HTR-8/SVneo (cell line): ENCODE measurements around the gene CEACAM19.
"Not testable (repeated sequence)": the region's sequence is repeated elsewhere in the genome, so short reads cannot be mapped to it uniquely, and the experiment has no call there.

Experiments
- DNase-seq: peaks from one replicate; pipeline ENCODE4 v3.0.0; 2011; ENCODE audit warnings: low spot score, mixed read lengths; ENCODE audit not compliant: insufficient read length
- FAIRE-seq: peaks from 2 replicates; lab custom pipeline; 2011; peaks lifted over from hg19 to GRCh38; lab: Jason Lieb, UNC

CEACAM19 gene

GRCh38 chr19:44718441-44719261 lies 47.4 kb downstream of the CEACAM19 start:
- DNase-seq (peak; percentile 58), FAIRE-seq (no peak)

GRCh38 chr19:44719262-44719701 lies 48.0 kb downstream of the CEACAM19 start:
- no peak for FAIRE-seq

GRCh38 chr19:44720396-44720795 lies 49.1 kb downstream of the CEACAM19 start:
- not testable (repeated sequence) for FAIRE-seq, DNase-seq

More at GRCh38 chr19:44719262-44719701, 48.0 kb downstream of the CEACAM19 start:
- DNase-seq: no peak

- FAIRE-seq: no peak
- no peak for DNase-seq
These were observed 49.7 kb downstream of the CEACAM19 start for GRCh38 chr19:44720945-44721344.

- not testable (repeated sequence) for DNase-seq, FAIRE-seq
These were observed 50.1 kb downstream of the CEACAM19 start for GRCh38 chr19:44721369-44721768.

- FAIRE-seq: no peak
- DNase-seq: no peak
These were observed 51.1 kb downstream of the CEACAM19 start for GRCh38 chr19:44722131-44723121.

- FAIRE-seq (no peak), DNase-seq (no peak)
These were observed 52.1 kb downstream of the CEACAM19 start for GRCh38 chr19:44723299-44723951.

- DNase-seq (peak; percentile 88), FAIRE-seq (no peak)
These were observed 52.7 kb downstream of the CEACAM19 start for GRCh38 chr19:44723952-44724319.

GRCh38 chr19:44725251-44725650 lies 54.0 kb downstream of the CEACAM19 start:
- no peak for DNase-seq

GRCh38 chr19:44725684-44726083 lies 54.4 kb downstream of the CEACAM19 start:
- DNase-seq (no peak), FAIRE-seq (no peak)

More at GRCh38 chr19:44725251-44725650, 54.0 kb downstream of the CEACAM19 start:
- no peak for FAIRE-seq

- DNase-seq (no peak), FAIRE-seq (no peak)
These were observed 55.2 kb downstream of the CEACAM19 start for GRCh38 chr19:44726465-44726864.

- FAIRE-seq (no peak), DNase-seq (no peak)
These were observed 56.9 kb downstream of the CEACAM19 start for GRCh38 chr19:44728178-44728577.

GRCh38 chr19:44729516-44730033 lies 58.3 kb downstream of the CEACAM19 start:
- DNase-seq (no peak), FAIRE-seq (no peak)

GRCh38 chr19:44731081-44731480 lies 59.8 kb downstream of the CEACAM19 start:
- FAIRE-seq: no peak
- DNase-seq: no peak

GRCh38 chr19:44731622-44732021 lies 60.3 kb downstream of the CEACAM19 start:
- no peak for DNase-seq
- no peak for FAIRE-seq

- no peak for FAIRE-seq
These were observed 61.1 kb downstream of the CEACAM19 start for GRCh38 chr19:44732235-44733014.

More at GRCh38 chr19:44732235-44733014, 61.1 kb downstream of the CEACAM19 start:
- DNase-seq: no peak
